Liver (tissue), 9 donors: ENCODE data around the gene PJVK. TPM values are rescaled to one million over a fixed set of nuclear protein-coding genes. Genes with fewer than 3 reads are reported as not detected.

ENCODE experiments used
- DNase-seq: peaks from one replicate; pipeline ENCODE4 v3.0.0-alpha.2; 2017; ENCODE audit warnings: low spot score
- H3K27ac ChIP-seq, 2 donors: one replicate each; pipeline ENCODE4 v1.7.0; 2013; ENCODE audit warnings: inconsistent platforms in 2 of 2, low read length in 2 of 2, control low read depth in 1 of 2, low read depth in 1 of 2, mild to moderate bottlenecking in 1 of 2
- H3K27me3 ChIP-seq, 4 donors: one replicate each; pipeline versions ENCODE4 v1.6.1 to v1.7.0; 2013; ENCODE audit warnings: low read length in 3 of 4, inconsistent platforms in 1 of 4, mild to moderate bottlenecking in 1 of 4, moderate library complexity in 1 of 4; ENCODE audit not compliant: control insufficient read depth in 4 of 4, insufficient read depth in 4 of 4
- H3K36me3 ChIP-seq, 4 donors: one replicate each; pipeline versions ENCODE4 v1.6.1 to v1.7.0; 2013; ENCODE audit warnings: low read length in 3 of 4, mild to moderate bottlenecking in 3 of 4, low read depth in 1 of 4, moderate library complexity in 1 of 4; ENCODE audit not compliant: control insufficient read depth in 4 of 4, insufficient read depth in 3 of 4
- H3K4me1 ChIP-seq, 4 donors: one replicate each; pipeline versions ENCODE4 v1.6.1 to v1.7.0; 2013; ENCODE audit warnings: low read length in 3 of 4, mild to moderate bottlenecking in 3 of 4, moderate library complexity in 1 of 4; ENCODE audit not compliant: control insufficient read depth in 4 of 4, insufficient read depth in 4 of 4
- H3K4me3 ChIP-seq, 3 donors: one replicate each; pipeline versions ENCODE4 v1.6.1 to v1.7.0; 2013; ENCODE audit warnings: low read length in 3 of 3, control low read depth in 1 of 3, low read depth in 1 of 3, mild to moderate bottlenecking in 1 of 3
- H3K9ac ChIP-seq, 2 donors: one replicate each; pipeline ENCODE4 v1.7.0; 2013; ENCODE audit warnings: low read length in 2 of 2, mild to moderate bottlenecking in 2 of 2, moderate library complexity in 2 of 2, control low read depth in 1 of 2, low read depth in 1 of 2
- H3K9me3 ChIP-seq, 4 donors: one replicate each; pipeline versions ENCODE4 v1.6.1 to v1.7.0; 2013; ENCODE audit warnings: low read length in 3 of 4; ENCODE audit not compliant: control insufficient read depth in 4 of 4
- ATF3 ChIP-seq: IDR thresholded peaks from 2 replicates; pipeline ENCODE4 v1.6.1; 2016; ENCODE audit warnings: antibody characterized with exemption
- EGR1 ChIP-seq, 2 donors: IDR thresholded peaks; 2 replicates each; pipeline ENCODE4 v1.6.1; 2016 to 2018; ENCODE audit warnings: antibody characterized with exemption in 2 of 2, low read depth in 2 of 2
- FOXA1 ChIP-seq: IDR thresholded peaks from 2 replicates; pipeline ENCODE4 v1.6.1; 2016; ENCODE audit warnings: antibody characterized with exemption
- FOXA2 ChIP-seq: IDR thresholded peaks from 2 replicates; pipeline ENCODE4 v1.6.1; 2016; ENCODE audit warnings: antibody characterized with exemption
- GABPA ChIP-seq, 2 donors: IDR thresholded peaks in 1 of 2; conservative IDR thresholded peaks in 1 of 2; 2 replicates each; pipeline ENCODE4 v1.6.1; 2016; ENCODE audit warnings: antibody characterized with exemption in 2 of 2, mild to moderate bottlenecking in 1 of 2, moderate library complexity in 1 of 2
- HNF4A ChIP-seq, 2 donors: conservative IDR thresholded peaks; 2 replicates each; pipeline ENCODE4 v1.6.1; 2016; ENCODE audit warnings: antibody characterized with exemption in 2 of 2, mild to moderate bottlenecking in 2 of 2
- HNF4G ChIP-seq: IDR thresholded peaks from 2 replicates; pipeline ENCODE4 v1.6.1; 2016; ENCODE audit warnings: antibody characterized with exemption
- JUND ChIP-seq, 2 donors: IDR thresholded peaks; 2 replicates each; pipeline ENCODE4 v1.6.1; 2016; ENCODE audit warnings: antibody characterized with exemption in 2 of 2
- NR2F2 ChIP-seq: IDR thresholded peaks from 2 replicates; pipeline ENCODE4 v1.6.1; 2016; ENCODE audit warnings: antibody characterized with exemption
- RAD21 ChIP-seq, 2 donors: IDR thresholded peaks; 2 replicates each; pipeline ENCODE4 v1.6.1; 2016; ENCODE audit warnings: antibody characterized with exemption in 2 of 2, mild to moderate bottlenecking in 2 of 2
- REST ChIP-seq: IDR thresholded peaks from 2 replicates; pipeline ENCODE4 v1.6.1; 2016; ENCODE audit warnings: antibody characterized with exemption, mild to moderate bottlenecking
- RXRA ChIP-seq, 2 donors: IDR thresholded peaks; 2 replicates each; pipeline ENCODE4 v1.6.1; 2017 to 2018; ENCODE audit warnings: antibody characterized with exemption in 2 of 2, mild to moderate bottlenecking in 1 of 2
- SP1 ChIP-seq: IDR thresholded peaks from 2 replicates; pipeline ENCODE4 v1.6.1; 2018; ENCODE audit warnings: antibody characterized with exemption, mild to moderate bottlenecking
- TAF1 ChIP-seq: conservative IDR thresholded peaks from 2 replicates; pipeline ENCODE4 v1.6.1; 2016; ENCODE audit warnings: antibody characterized with exemption, mild to moderate bottlenecking
- YY1 ChIP-seq: IDR thresholded peaks from 2 replicates; pipeline ENCODE4 v1.6.1; 2016; ENCODE audit warnings: antibody characterized with exemption, mild to moderate bottlenecking
- WGBS: extraction: QIAGEN DNeasy Blood & Tissue Kit; methylation state at CpG from one replicate; pipeline ENCODE4 v1.1.7; 2013; 5-methylcytosine and 5-hydroxymethylcytosine counted together
- polyA plus RNA-seq, 2 donors: library from polyadenylated mRNA; stranded (reverse) in 1 of 2; unstranded in 1 of 2; fragments of 200-250 nt in 1 of 2; fragments of >200 nt in 1 of 2; fragmentation: Nextera tagmentation in 1 of 2; extraction: Ambion mirVana in 1 of 2; gene quantifications; one replicate each; pipeline versions ENCODE4 v1.2.1 to v1.2.3, GENCODE V29; 2013 to 2015
- total RNA-seq, 2 donors: library from RNA; depleted of rRNA; stranded (reverse); fragments of >200 nt; gene quantifications; one replicate each; pipeline ENCODE4 v1.2.3, GENCODE V29; 2014
- TF ChIP-seq, protein P1 (sequence below): fragments of 150-350 bp; IDR thresholded peaks from 2 replicates; pipeline ENCODE4 v1.5.1; 2017; ENCODE audit warnings: improper control_type of control experiment, low read depth, low read length; ENCODE audit not compliant: missing input control
- TF ChIP-seq, protein P2 (sequence below): IDR thresholded peaks from 2 replicates; pipeline ENCODE4 v1.6.1; 2016; ENCODE audit warnings: antibody characterized with exemption
- TF ChIP-seq, protein P3 (sequence below): IDR thresholded peaks from 2 replicates; pipeline ENCODE4 v1.6.1; 2016; ENCODE audit warnings: antibody characterized with exemption
- donor health status: healthy.
- donor health status: healthy.
- donor health status: healthy.
- donor health status: healthy.
- donor health status: healthy.

The PJVK gene
- total and polyA plus RNA-seq, 4 donors, result 0.48 to 2.3 (median 1.4) TPM

DNA sequence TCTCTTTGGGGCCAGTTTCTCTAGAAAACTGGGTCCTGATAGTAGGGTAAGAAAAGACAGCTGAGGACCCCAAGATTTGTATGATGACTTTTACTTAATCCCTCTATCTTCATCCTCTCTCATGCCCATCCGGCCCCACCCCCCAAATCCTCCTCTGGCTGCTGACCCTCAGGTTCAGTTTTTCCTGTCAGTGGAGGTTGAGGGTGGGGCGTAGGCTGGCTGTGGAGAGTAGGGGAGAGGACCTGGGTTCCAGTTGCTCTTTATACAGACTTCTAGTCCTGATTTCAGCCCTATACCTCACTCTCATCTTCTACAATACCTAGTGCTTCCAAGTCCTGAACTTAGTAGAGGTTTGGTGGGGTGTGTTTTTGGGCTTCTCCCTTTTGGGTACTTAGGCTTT, 57.5 kb downstream of the PJVK start:
- Histone ChIP-seq H3K36me3 (peaks cover 0 to 14% (median 8%) of the 10 kb centered on the region in 4 donors), H3K4me1 (peaks cover 0 to 9% (median 5%) of the 10 kb centered on the region in 4 donors), H3K9ac (no peak overlapping the region), H3K27me3 (no peaks in the 10 kb centered on the region), H3K4me3 (no peak overlapping the region), H3K9me3 (no peaks in the 10 kb centered on the region), H3K27ac (no peak overlapping the region)
- DNase-seq, result no peak
- 94% methylated on average over 2 of the region's 2 CpGs for WGBS
- TF ChIP-seq ATF3, result no peak
- TF ChIP-seq, protein P1, sequence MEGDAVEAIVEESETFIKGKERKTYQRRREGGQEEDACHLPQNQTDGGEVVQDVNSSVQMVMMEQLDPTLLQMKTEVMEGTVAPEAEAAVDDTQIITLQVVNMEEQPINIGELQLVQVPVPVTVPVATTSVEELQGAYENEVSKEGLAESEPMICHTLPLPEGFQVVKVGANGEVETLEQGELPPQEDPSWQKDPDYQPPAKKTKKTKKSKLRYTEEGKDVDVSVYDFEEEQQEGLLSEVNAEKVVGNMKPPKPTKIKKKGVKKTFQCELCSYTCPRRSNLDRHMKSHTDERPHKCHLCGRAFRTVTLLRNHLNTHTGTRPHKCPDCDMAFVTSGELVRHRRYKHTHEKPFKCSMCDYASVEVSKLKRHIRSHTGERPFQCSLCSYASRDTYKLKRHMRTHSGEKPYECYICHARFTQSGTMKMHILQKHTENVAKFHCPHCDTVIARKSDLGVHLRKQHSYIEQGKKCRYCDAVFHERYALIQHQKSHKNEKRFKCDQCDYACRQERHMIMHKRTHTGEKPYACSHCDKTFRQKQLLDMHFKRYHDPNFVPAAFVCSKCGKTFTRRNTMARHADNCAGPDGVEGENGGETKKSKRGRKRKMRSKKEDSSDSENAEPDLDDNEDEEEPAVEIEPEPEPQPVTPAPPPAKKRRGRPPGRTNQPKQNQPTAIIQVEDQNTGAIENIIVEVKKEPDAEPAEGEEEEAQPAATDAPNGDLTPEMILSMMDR, result no peak
- TF ChIP-seq, protein P2, sequence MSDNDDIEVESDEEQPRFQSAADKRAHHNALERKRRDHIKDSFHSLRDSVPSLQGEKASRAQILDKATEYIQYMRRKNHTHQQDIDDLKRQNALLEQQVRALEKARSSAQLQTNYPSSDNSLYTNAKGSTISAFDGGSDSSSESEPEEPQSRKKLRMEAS, result no peak
- TF ChIP-seq REST, result no peak
- no peak for TF ChIP-seq FOXA2
- no peak for TF ChIP-seq HNF4G
- TF ChIP-seq RAD21 (IDR thresholded peaks at IDR 0.05), result no peak
- no peak for TF ChIP-seq YY1
- no peak for TF ChIP-seq EGR1 (IDR thresholded peaks at IDR 0.05; ENCODE audit: low read depth in 2 of 2)
- no peak for TF ChIP-seq TAF1
- TF ChIP-seq SP1, result no peak
- TF ChIP-seq, protein P3, sequence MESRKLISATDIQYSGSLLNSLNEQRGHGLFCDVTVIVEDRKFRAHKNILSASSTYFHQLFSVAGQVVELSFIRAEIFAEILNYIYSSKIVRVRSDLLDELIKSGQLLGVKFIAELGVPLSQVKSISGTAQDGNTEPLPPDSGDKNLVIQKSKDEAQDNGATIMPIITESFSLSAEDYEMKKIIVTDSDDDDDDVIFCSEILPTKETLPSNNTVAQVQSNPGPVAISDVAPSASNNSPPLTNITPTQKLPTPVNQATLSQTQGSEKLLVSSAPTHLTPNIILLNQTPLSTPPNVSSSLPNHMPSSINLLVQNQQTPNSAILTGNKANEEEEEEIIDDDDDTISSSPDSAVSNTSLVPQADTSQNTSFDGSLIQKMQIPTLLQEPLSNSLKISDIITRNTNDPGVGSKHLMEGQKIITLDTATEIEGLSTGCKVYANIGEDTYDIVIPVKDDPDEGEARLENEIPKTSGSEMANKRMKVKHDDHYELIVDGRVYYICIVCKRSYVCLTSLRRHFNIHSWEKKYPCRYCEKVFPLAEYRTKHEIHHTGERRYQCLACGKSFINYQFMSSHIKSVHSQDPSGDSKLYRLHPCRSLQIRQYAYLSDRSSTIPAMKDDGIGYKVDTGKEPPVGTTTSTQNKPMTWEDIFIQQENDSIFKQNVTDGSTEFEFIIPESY, result no peak
- no peak for TF ChIP-seq GABPA (IDR thresholded peaks at IDR 0.05 in 1 of 2, conservative IDR thresholded peaks at IDR 0.05 in 1 of 2)
- no peak for TF ChIP-seq HNF4A (conservative IDR thresholded peaks at IDR 0.05)
- TF ChIP-seq FOXA1, result no peak
- no peak for TF ChIP-seq JUND (IDR thresholded peaks at IDR 0.05)
- TF ChIP-seq NR2F2, result no peak

- WGBS, result 95% methylated on average over 6 of the region's 6 CpGs
- no peaks in the 10 kb centered on the region for H3K27me3 ChIP-seq
- no peak overlapping the region for H3K27ac ChIP-seq
- H3K36me3 ChIP-seq, result peaks cover 0 to 8% (median 1%) of the 10 kb centered on the region in 4 donors
- H3K9ac ChIP-seq, result no peak overlapping the region
- H3K4me1 ChIP-seq, result peaks cover 0 to 9% (median 5%) of the 10 kb centered on the region in 4 donors
- no peaks in the 10 kb centered on the region for H3K9me3 ChIP-seq
- no peak for DNase-seq
- no peak overlapping the region for H3K4me3 ChIP-seq
- TF ChIP-seq NR2F2, result no peak
- TF ChIP-seq YY1, result no peak
- TF ChIP-seq ATF3, result no peak
- TF ChIP-seq, protein P2, result no peak
- no peak for TF ChIP-seq TAF1
- TF ChIP-seq REST, result no peak
- TF ChIP-seq, protein P1, result no peak
- no peak for TF ChIP-seq RXRA (IDR thresholded peaks at IDR 0.05)
These were observed 59.2 kb downstream of the PJVK start for GRCh38 chr2:178510384-178510783.
